Ascending aorta (tissue), 2 donors: ENCODE measurements around the gene USP15. TPM values are rescaled to one million over a fixed set of nuclear protein-coding genes. Genes with fewer than 3 reads are reported as not detected.
A peak's percentile ranks its signal among the peaks of the same experiment; 100 is the strongest.

Experiments
- DNase-seq, 2 donors: peaks; one replicate each; pipeline ENCODE4 v3.0.0-alpha.2; 2019; ENCODE audit warnings: low spot score in 2 of 2
- H3K27ac ChIP-seq, 2 donors: fragments of 200-600 bp; sonication (generic); one replicate each; pipeline ENCODE4 v1.5.1; 2016 to 2017; ENCODE audit warnings: mild to moderate bottlenecking in 1 of 2
- H3K27me3 ChIP-seq: fragments of 200-600 bp; sonication (generic); one replicate; pipeline ENCODE4 v1.5.1; 2017
- H3K36me3 ChIP-seq, 2 donors: fragments of 200-600 bp; sonication (generic); one replicate each; pipeline ENCODE4 v1.5.1; 2016
- H3K4me1 ChIP-seq, 2 donors: fragments of 200-600 bp; sonication (generic); one replicate each; pipeline ENCODE4 v1.5.1; 2016 to 2017; ENCODE audit warnings: mild to moderate bottlenecking in 1 of 2
- H3K4me3 ChIP-seq, 2 donors: fragments of 200-600 bp; sonication (generic); one replicate each; pipeline ENCODE4 v1.5.1; 2016 to 2017; ENCODE audit warnings: mild to moderate bottlenecking in 1 of 2
- H3K9me3 ChIP-seq, 2 donors: fragments of 200-600 bp; sonication (generic); one replicate each; pipeline ENCODE4 v1.5.1; 2016
- CTCF ChIP-seq, 3 experiments: fragments of 200-600 bp in 2 of 3; fragments of 450-650 bp in 1 of 3; sonication (generic) in 2 of 3; IDR thresholded peaks; one replicate each; pipeline ENCODE4 v1.5.1; 2016 to 2019; ENCODE audit warnings: antibody characterized with exemption in 3 of 3, mild to moderate bottlenecking in 1 of 3, moderate library complexity in 1 of 3
- intact Hi-C: fragments of 100-400 bp; cut with DNase I; formaldehyde crosslinking; loops from one replicate; pipeline ENCODE4 v1.15.1; 2023
- total RNA-seq: library from RNA; depleted of rRNA; stranded (reverse); fragments of >200 nt; gene quantifications from one replicate; pipeline ENCODE4 v1.1.0, GENCODE V29; 2016

The USP15 gene
- total RNA-seq, 1 donor from 2014 or later = 48.2 TPM

- no peaks in the 10 kb centered on the region for H3K27me3 ChIP-seq
- H3K27ac ChIP-seq = no peak overlapping the region
- H3K9me3 ChIP-seq = no peaks in the 10 kb centered on the region
- no peak for TF ChIP-seq CTCF (IDR thresholded peaks at IDR 0.05)
- DNase-seq = no peak
- intact Hi-C loops = no loop called here
- H3K4me1 ChIP-seq = peaks cover 2 to 15% of the 10 kb centered on the region in 2 donors
- no peaks in the 10 kb centered on the region for H3K36me3 ChIP-seq
- H3K4me3 ChIP-seq = no peak overlapping the region
Measured at GRCh38 chr12:62270872-62271271, 10.7 kb downstream of the USP15 start.

DNA sequence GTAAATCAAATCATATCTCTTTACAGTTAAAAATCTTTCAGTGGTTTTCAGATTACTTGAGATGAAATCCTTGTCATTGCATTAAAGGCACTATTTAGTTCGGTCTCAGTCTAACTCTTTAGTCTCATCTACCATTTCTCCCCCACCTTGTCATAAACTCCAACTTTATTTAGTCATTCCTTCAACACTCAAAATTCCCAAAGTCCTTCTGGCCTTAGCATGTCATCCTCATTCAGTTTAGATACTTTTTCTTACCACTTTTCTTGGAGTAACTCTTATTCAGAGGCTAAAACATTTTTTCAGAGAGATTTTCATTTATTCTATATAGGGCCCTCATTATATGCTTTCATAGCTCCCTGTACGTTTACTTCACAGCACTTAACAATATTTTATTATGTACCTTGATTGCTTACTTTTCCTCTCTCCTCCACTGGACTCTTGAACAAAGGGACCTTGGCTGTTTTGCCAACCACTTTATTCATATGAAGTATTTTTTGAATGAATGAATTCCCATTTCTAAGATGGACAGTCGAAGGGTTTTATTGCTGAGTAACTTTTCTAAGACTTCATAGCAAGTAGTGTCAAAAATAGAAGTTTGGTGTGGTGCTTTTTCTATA is 12.8 kb downstream of the USP15 start:
- no peak for DNase-seq
- H3K9me3 ChIP-seq = no peaks in the 10 kb centered on the region
- no peaks in the 10 kb centered on the region for H3K36me3 ChIP-seq
- H3K4me1 ChIP-seq = peaks cover 2 to 11% of the 10 kb centered on the region in 2 donors
- no peak overlapping the region for H3K4me3 ChIP-seq
- H3K27ac ChIP-seq = no peak overlapping the region
- no peak for TF ChIP-seq CTCF (IDR thresholded peaks at IDR 0.05)
- no peaks in the 10 kb centered on the region for H3K27me3 ChIP-seq
- intact Hi-C loops = no loop called here

GRCh38 chr12:62273724-62274380 is 13.6 kb downstream of the USP15 start:
- Histone ChIP-seq H3K4me3 (no peak overlapping the region), H3K4me1 (peaks cover 2 to 11% of the 10 kb centered on the region in 2 donors), H3K27ac (peak overlapping the region in 1 of 2 donors; percentile 3)

DNA sequence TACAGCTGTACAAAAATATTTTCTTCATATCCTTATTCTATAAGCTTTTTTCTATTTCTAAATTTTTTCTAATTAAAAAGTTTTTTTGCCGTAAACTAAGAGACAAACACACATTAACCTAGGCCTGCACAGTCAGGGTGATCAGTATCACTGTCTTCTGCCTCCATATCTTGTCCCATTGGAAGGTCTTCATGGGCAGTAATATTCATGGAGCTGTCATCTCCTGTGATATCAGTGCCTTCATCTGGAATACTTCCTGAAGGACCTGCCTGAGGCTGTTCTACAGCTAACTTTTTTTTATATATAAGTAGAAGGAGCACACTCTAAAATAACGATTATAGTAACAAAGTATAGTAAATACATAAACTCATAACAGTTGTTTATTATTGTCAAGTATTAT is 17.8 kb downstream of the USP15 start:
- no peak overlapping the region for H3K27ac ChIP-seq
- intact Hi-C loops = no loop called here
- peaks cover 2 to 5% of the 10 kb centered on the region in 2 donors for H3K4me1 ChIP-seq
- TF ChIP-seq CTCF (IDR thresholded peaks at IDR 0.05) = no peak
- no peak for DNase-seq
- H3K9me3 ChIP-seq = no peaks in the 10 kb centered on the region
- H3K4me3 ChIP-seq = no peak overlapping the region
- H3K36me3 ChIP-seq = no peaks in the 10 kb centered on the region
- no peaks in the 10 kb centered on the region for H3K27me3 ChIP-seq

More at GRCh38 chr12:62273724-62274380, 13.6 kb downstream of the USP15 start:
- no peaks in the 10 kb centered on the region for H3K36me3 ChIP-seq
- no peak for TF ChIP-seq CTCF (IDR thresholded peaks at IDR 0.05)
- DNase-seq = no peak
- intact Hi-C loops = no loop called here
- H3K9me3 ChIP-seq = no peaks in the 10 kb centered on the region
- H3K27me3 ChIP-seq = no peaks in the 10 kb centered on the region

DNA sequence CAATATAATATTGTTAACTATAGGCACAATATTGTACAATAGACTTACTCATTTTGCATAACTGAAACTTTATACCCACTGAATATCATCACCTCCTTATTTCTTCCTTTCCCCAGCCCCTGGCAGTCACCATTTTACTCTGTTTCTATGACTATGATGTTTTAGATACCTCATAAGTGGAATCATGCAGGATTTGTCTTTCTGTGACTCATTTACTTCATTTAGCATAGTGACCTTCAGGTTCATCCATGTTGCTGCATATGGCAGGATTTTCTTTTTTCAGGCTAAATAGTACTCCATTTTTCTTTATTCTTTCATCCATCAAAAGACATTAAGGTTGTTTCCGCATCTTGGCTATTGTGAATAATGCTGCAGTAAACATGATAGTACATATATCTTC is 18.9 kb downstream of the USP15 start:
- H3K27me3 ChIP-seq = no peaks in the 10 kb centered on the region
- no peak overlapping the region for H3K4me3 ChIP-seq
- no peaks in the 10 kb centered on the region for H3K9me3 ChIP-seq
- no peaks in the 10 kb centered on the region for H3K36me3 ChIP-seq
- no peak for TF ChIP-seq CTCF (IDR thresholded peaks at IDR 0.05)
- peaks cover 1 to 2% of the 10 kb centered on the region in 2 donors for H3K4me1 ChIP-seq
- no peak overlapping the region for H3K27ac ChIP-seq
- intact Hi-C loops = no loop called here
- no peak for DNase-seq
